Smooth muscle cell (in vitro differentiated cells): ENCODE data around the gene GATB. TPM values are rescaled to one million over a fixed set of nuclear protein-coding genes. Genes with fewer than 3 reads are reported as not detected.

Source experiments
- DNase-seq: peaks from one replicate; lab custom pipeline; 2025; ENCODE audit not compliant: unreplicated experiment; lab: John Stamatoyannopoulos, UW
- H2AFZ ChIP-seq: fragments of 200-600 bp; sonication (generic); 2 replicates; pipeline ENCODE4 v1.6.0; 2016; ENCODE audit warnings: antibody characterized with exemption, low read depth, mild to moderate bottlenecking
- H3F3A ChIP-seq: fragments of 200-600 bp; sonication (generic); 2 replicates; pipeline ENCODE4 v1.6.0; 2017; ENCODE audit warnings: antibody characterized with exemption, low read depth
- H3K27ac ChIP-seq: fragments of 200-600 bp; sonication (generic); 2 replicates; pipeline ENCODE4 v1.5.1; 2016; ENCODE audit warnings: low read depth, mild to moderate bottlenecking
- H3K27me3 ChIP-seq: fragments of 200-600 bp; sonication (generic); 2 replicates; pipeline ENCODE4 v1.6.1; 2016; ENCODE audit warnings: low read depth, mild to moderate bottlenecking
- H3K36me3 ChIP-seq: fragments of 200-600 bp; sonication (generic); 2 replicates; pipeline ENCODE4 v1.5.1; 2016; ENCODE audit warnings: low read depth
- H3K4me1 ChIP-seq: fragments of 200-600 bp; sonication (generic); 2 replicates; pipeline ENCODE4 v1.5.1; 2016; ENCODE audit warnings: low read depth
- H3K4me2 ChIP-seq: fragments of 200-600 bp; sonication (generic); 2 replicates; pipeline ENCODE4 v1.6.0; 2016; ENCODE audit warnings: mild to moderate bottlenecking
- H3K4me3 ChIP-seq: fragments of 200-600 bp; sonication (generic); 2 replicates; pipeline ENCODE4 v1.5.1; 2016; ENCODE audit warnings: mild to moderate bottlenecking
- H3K79me2 ChIP-seq: fragments of 200-600 bp; sonication (generic); 2 replicates; pipeline ENCODE4 v1.6.0; 2016; ENCODE audit warnings: low read depth, mild to moderate bottlenecking
- H3K9ac ChIP-seq: fragments of 200-600 bp; sonication (generic); 2 replicates; pipeline ENCODE4 v1.6.0; 2016; ENCODE audit warnings: low read depth
- H3K9me3 ChIP-seq: fragments of 200-600 bp; sonication (generic); replicated peaks from 2 replicates; pipeline ENCODE4 v1.5.1; 2016; ENCODE audit warnings: low read depth
- H4K20me1 ChIP-seq: fragments of 200-600 bp; sonication (generic); 2 replicates; pipeline ENCODE4 v1.6.0; 2016; ENCODE audit warnings: low read depth
- WGBS: methylation state at CpG from one replicate; pipeline ENCODE4 v1.1.7; 2016; ENCODE audit warnings: low lambda C conversion rate; 5-methylcytosine and 5-hydroxymethylcytosine counted together
- polyA plus RNA-seq: library from polyadenylated mRNA; unstranded; fragments of >200 nt; fragmentation: Nextera tagmentation; extraction: Ambion mirVana; gene quantifications from 2 replicates; pipeline ENCODE4 v1.2.1, GENCODE V29; 2016
- total RNA-seq: library from RNA; depleted of rRNA; stranded (reverse); fragments of >200 nt; gene quantifications from 2 replicates; pipeline ENCODE4 v1.2.3, GENCODE V29; 2014
- TF ChIP-seq, protein P1 (sequence below): fragments of 200-600 bp; sonication (generic); IDR thresholded peaks from 2 replicates; pipeline ENCODE4 v1.5.1; 2017; ENCODE audit warnings: borderline replicate concordance, mild to moderate bottlenecking, antibody characterized with exemption; ENCODE audit not compliant: insufficient read depth, poor library complexity, severe bottlenecking

Gene GATB
- total and polyA plus RNA-seq, 2 experiments from 2014 or later = 15.7 to 17.6 TPM

DNA sequence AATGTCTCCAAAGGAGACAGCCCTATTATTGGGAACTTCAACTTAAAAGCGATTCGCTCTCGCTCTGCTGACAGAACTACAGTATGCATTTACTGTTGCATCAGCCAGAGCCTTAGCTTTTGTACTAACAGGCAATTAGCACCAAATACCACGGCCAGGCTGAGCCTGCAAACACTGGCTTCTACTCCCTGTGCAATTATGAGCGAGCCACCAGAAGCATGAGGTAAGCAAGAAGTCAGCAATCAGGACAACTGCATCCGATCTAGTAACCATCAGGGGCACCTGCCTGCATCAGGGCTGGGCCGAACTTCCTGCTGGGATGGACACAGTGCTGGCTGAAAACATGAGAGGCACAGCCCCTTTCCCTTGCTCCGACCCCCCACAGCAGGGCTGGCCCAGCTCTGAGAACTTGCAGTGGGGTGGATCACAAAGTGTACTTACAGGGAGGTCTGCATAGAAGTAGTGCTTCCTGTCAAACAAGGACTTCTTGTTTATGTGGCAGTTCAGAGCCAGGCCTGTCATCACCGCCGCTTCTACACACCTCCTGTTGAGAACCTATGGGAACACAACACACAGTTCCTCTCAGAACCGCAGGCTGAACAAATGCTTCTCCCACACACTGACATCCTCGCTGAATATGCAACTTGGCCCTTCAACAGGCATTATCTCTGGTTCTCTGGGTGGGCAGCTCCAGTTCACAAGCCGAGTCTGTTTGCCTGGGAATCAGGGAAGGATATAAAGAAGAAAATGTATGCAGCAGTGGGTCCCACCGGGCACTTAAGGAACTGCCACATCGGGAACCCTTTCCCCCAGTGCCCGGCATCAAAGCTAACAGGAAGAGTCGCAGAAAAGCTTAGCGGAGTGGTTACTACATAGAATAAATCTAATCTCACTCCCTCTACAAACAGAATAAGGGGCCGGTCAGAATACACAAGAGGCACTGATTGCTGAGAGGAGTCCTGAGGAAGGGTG, 41.5 kb downstream of the GATB start:
- DNase-seq = no peak
- Histone ChIP-seq H3K9me3 (no peaks in the 10 kb centered on the region), H3K9ac (no peak overlapping the region), H3K27ac (peak overlapping the region; percentile 68), H3K4me2 (no peak overlapping the region), H3K27me3 (no peaks in the 10 kb centered on the region), H3K79me2 (no peaks in the 10 kb centered on the region), H4K20me1 (no peaks in the 10 kb centered on the region), H3F3A (no peaks in the 10 kb centered on the region), H3K4me1 (peaks cover 7% of the 10 kb centered on the region), H2AFZ (no peak overlapping the region), H3K4me3 (no peak overlapping the region), H3K36me3 (no peaks in the 10 kb centered on the region)
- TF ChIP-seq, protein P1, sequence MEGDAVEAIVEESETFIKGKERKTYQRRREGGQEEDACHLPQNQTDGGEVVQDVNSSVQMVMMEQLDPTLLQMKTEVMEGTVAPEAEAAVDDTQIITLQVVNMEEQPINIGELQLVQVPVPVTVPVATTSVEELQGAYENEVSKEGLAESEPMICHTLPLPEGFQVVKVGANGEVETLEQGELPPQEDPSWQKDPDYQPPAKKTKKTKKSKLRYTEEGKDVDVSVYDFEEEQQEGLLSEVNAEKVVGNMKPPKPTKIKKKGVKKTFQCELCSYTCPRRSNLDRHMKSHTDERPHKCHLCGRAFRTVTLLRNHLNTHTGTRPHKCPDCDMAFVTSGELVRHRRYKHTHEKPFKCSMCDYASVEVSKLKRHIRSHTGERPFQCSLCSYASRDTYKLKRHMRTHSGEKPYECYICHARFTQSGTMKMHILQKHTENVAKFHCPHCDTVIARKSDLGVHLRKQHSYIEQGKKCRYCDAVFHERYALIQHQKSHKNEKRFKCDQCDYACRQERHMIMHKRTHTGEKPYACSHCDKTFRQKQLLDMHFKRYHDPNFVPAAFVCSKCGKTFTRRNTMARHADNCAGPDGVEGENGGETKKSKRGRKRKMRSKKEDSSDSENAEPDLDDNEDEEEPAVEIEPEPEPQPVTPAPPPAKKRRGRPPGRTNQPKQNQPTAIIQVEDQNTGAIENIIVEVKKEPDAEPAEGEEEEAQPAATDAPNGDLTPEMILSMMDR = no peak
- 70% methylated on average over 19 of the region's 19 CpGs for WGBS

- Histone ChIP-seq H3K36me3 (no peaks in the 10 kb centered on the region), H3K27ac (peak overlapping the region; percentile 68), H3K4me2 (no peak overlapping the region), H2AFZ (no peak overlapping the region), H3K4me3 (no peak overlapping the region), H4K20me1 (no peaks in the 10 kb centered on the region), H3K4me1 (peaks cover 7% of the 10 kb centered on the region), H3K79me2 (no peaks in the 10 kb centered on the region), H3K9ac (no peak overlapping the region), H3K27me3 (no peaks in the 10 kb centered on the region), H3F3A (no peaks in the 10 kb centered on the region), H3K9me3 (no peaks in the 10 kb centered on the region)
- no peak for DNase-seq
- 91% methylated on average over 10 of the region's 10 CpGs for WGBS
- TF ChIP-seq, protein P1 = no peak
These were observed 42.7 kb downstream of the GATB start for GRCh38 chr4:151717909-151718628.

DNA sequence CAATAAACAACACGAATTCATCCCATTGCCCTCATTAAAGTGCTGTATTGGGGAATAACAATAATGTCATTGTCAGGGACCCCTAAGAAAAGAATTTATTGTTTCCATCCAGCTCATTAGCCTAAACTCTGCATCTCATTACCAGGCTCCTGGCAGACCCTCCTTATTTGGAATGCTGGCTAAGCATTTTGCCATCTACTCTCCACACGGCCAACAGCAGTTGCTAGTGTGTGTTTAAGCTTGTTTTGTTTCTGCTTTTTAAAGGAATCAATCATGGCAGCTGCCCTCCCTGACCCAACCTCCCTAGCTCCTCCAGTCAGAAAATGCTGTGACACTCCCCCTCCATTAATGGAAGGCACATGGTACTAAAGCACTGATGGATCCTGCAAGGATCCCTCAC, 43.5 kb downstream of the GATB start:
- H3K9me3 ChIP-seq = no peaks in the 10 kb centered on the region
- H2AFZ ChIP-seq = no peak overlapping the region
- H4K20me1 ChIP-seq = no peaks in the 10 kb centered on the region
- H3K27ac ChIP-seq = no peak overlapping the region
- H3F3A ChIP-seq = no peaks in the 10 kb centered on the region
- no peak overlapping the region for H3K4me2 ChIP-seq
- TF ChIP-seq, protein P1 = no peak
- H3K4me3 ChIP-seq = no peak overlapping the region
- H3K27me3 ChIP-seq = no peaks in the 10 kb centered on the region
- H3K36me3 ChIP-seq = no peaks in the 10 kb centered on the region
- H3K4me1 ChIP-seq = peaks cover 7% of the 10 kb centered on the region
- 89% methylated on average over 2 of the region's 2 CpGs for WGBS
- H3K79me2 ChIP-seq = no peaks in the 10 kb centered on the region
- no peak overlapping the region for H3K9ac ChIP-seq
- DNase-seq = no peak
